ENCODE results near the gene PTPN14. TPM values are rescaled to one million over a fixed set of nuclear protein-coding genes. Genes with fewer than 3 reads are reported as not detected.

Gene PTPN14
- total and polyA plus RNA-seq, 2 of the 8 experiments (the other 6 are each of a cell fraction or from before 2014, with no cell fraction given): 14.4 to 93.6 TPM

DNA sequence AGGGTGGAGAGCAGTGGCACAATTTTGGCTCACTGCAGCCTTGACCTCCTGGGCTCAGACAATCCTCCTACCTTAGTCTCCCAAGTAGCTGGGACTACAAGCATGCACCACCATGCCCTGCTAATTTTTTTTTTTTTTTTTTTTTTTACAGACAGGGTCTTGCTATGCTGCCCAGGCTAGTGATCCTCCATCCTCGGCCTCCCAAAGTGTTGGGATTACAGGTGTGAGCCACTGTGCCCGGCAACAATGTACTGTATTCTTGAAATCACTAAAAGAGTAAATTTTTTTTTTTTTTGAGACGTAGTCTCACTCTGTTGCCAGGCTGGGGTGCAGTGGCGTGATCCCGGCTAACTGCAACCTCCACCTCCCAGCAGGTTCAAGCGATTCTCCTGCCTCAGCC lies 152.9 kb downstream of the PTPN14 start:
- CTCF ChIA-PET (ENCODE audit: partially characterized antibody): interaction anchor here (0.6 kb wide), 1 partner anchor 28 kb away, joined by 3 read pairs; no protein-coding TSS in a partner anchor
- POLR2A ChIA-PET (ENCODE audit: partially characterized antibody): interaction anchor here (1.3 kb wide), 1 partner anchor 20 kb away, joined by 4 read pairs; no protein-coding TSS in a partner anchor
- H3K4me3 ChIP-seq (ENCODE audit: extremely low read depth in 1 of 4, insufficient read depth in 2 of 4, low read depth in 3 of 4, low read length in 4 of 4): no peak overlapping the region

More for the DNA sequence above, 152.9 kb downstream of the PTPN14 start:
- Histone ChIP-seq H2BK20ac (ENCODE audit: low read length) (no peak overlapping the region), H3K27me3 (replicated peaks in 1 of 4; ENCODE audit: control insufficient read depth in 3 of 4, extremely low read depth in 1 of 4, insufficient read depth in 3 of 4, low read length in 3 of 4) (no peaks in the 10 kb centered on the region), H3K79me2 (ENCODE audit: control insufficient read depth in 1 of 2, insufficient read depth in 2 of 2, low read length in 2 of 2) (no peaks in the 10 kb centered on the region), H2AFZ (ENCODE audit: low read length) (no peak overlapping the region), H3K36me3 (ENCODE audit: control insufficient read depth in 2 of 4, insufficient read depth in 4 of 4, low read length in 3 of 4) (peaks cover 2 to 26% (median 17%) of the 10 kb centered on the region in 4 experiments; a peak in 6 of 8 replicates), H3K14ac (ENCODE audit: insufficient read length) (no peak overlapping the region), H2BK120ac (replicated peaks; ENCODE audit: low read depth, low read length) (no peak overlapping the region), H3K18ac (ENCODE audit: extremely low read depth, low read length) (no peak overlapping the region), H2BK15ac (ENCODE audit: low read length) (no peak overlapping the region), H3K4ac (replicated peaks; ENCODE audit: insufficient read length, low read depth, low read length) (no peak overlapping the region), H3K56ac (replicated peaks; ENCODE audit: insufficient read length, low read depth, low read length) (no peak overlapping the region), H4K20me1 (replicated peaks in 1 of 2; ENCODE audit: control insufficient read depth in 1 of 2, insufficient read depth in 2 of 2, low read length in 2 of 2) (no peaks in the 10 kb centered on the region), H3K4me2 (ENCODE audit: insufficient read depth in 1 of 2, low read depth in 2 of 2, low read length in 2 of 2) (no peak overlapping the region), H2AK5ac (ENCODE audit: low read depth, low read length) (no peak overlapping the region), H2BK5ac (ENCODE audit: low read depth, low read length) (no peak overlapping the region), H3K9ac (replicated peaks in 1 of 4; ENCODE audit: extremely low read depth in 1 of 4, low read depth in 3 of 4, low read length in 3 of 4) (no peak overlapping the region), H3K23ac (ENCODE audit: insufficient read length) (no peak overlapping the region), H3K23me2 (ENCODE audit: low read depth, low read length) (no peaks in the 10 kb centered on the region), H4K8ac (ENCODE audit: extremely low read depth, insufficient read depth, low read length) (no peak overlapping the region), H4K5ac (ENCODE audit: insufficient read length, low read depth, low read length) (no peak overlapping the region), H4K91ac (replicated peaks; ENCODE audit: insufficient read length, low read length) (no peak overlapping the region), H3K9me3 (ENCODE audit: insufficient read depth in 2 of 2, low read depth in 1 of 2, low read length in 1 of 2) (no peaks in the 10 kb centered on the region), H3K79me1 (ENCODE audit: low read depth, low read length) (no peaks in the 10 kb centered on the region), H3K4me1 (replicated peaks in 1 of 4; ENCODE audit: control insufficient read depth in 3 of 4, insufficient read depth in 4 of 4, low read length in 3 of 4) (peaks cover 0 to 7% (median 3%) of the 10 kb centered on the region in 4 experiments; a peak in 2 of 7 replicates), H3K27ac (ENCODE audit: low read depth, low read length) (no peak overlapping the region), H2BK12ac (ENCODE audit: low read depth, low read length) (no peak overlapping the region)
- 89% methylated on average over 6 of the region's 6 CpGs; no CpG with 5 or more reads in 1 of the 2 experiments for WGBS, 2 experiments (ENCODE audit: extremely low coverage in 1 of 2, insufficient coverage in 1 of 2, insufficient read length in 1 of 2, insufficient replicate concordance in 2 of 2, low coverage in 1 of 2, low lambda C conversion rate in 2 of 2, missing lambda C conversion rate in 1 of 2)
- no peak for TF ChIP-seq RFX5 (IDR thresholded peaks at IDR 0.05; ENCODE audit: borderline replicate concordance, low read depth, low read length)
- TF ChIP-seq EZH2 (IDR thresholded peaks at IDR 0.05; ENCODE audit: low read depth, low read length, severe bottlenecking): no peak
- no peak for TF ChIP-seq KDM5A (IDR thresholded peaks at IDR 0.05; ENCODE audit: low read length)
- TF ChIP-seq SIX5 (IDR thresholded peaks at IDR 0.05; ENCODE audit: low read depth, low read length): no peak
- no peak for TF ChIP-seq ASH2L (IDR thresholded peaks at IDR 0.05; ENCODE audit: low read length)
- TF ChIP-seq, protein P1, sequence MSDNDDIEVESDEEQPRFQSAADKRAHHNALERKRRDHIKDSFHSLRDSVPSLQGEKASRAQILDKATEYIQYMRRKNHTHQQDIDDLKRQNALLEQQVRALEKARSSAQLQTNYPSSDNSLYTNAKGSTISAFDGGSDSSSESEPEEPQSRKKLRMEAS (IDR thresholded peaks at IDR 0.05): no peak
- TF ChIP-seq ZNF274 (IDR thresholded peaks at IDR 0.05; ENCODE audit: borderline replicate concordance, extremely low read depth, low read length): no peak
- TF ChIP-seq SIN3A (conservative IDR thresholded peaks at IDR 0.05 in 1 of 2, IDR thresholded peaks at IDR 0.05 in 1 of 2; ENCODE audit: low read depth in 1 of 2, low read length in 2 of 2): no peak
- DNase-seq (ENCODE audit: low read depth in 1 of 2, low spot score in 2 of 2): no peak
- no peak for FAIRE-seq
